Loucy (cell line): ENCODE measurements around the gene CISD1.

Experiments
- CTCF ChIP-seq: fragments of 200-600 bp; sonication (generic); conservative IDR thresholded peaks from 2 replicates; pipeline ENCODE4 v1.5.1; 2014; ENCODE audit warnings: mild to moderate bottlenecking, antibody characterized with exemption, low read length
- EZH2phosphoT487 ChIP-seq: fragments of 200-600 bp; IDR thresholded peaks from 2 replicates; pipeline ENCODE4 v1.6.1; 2018; ENCODE audit warnings: antibody characterized with exemption, mild to moderate bottlenecking, moderate library complexity, borderline replicate concordance

GRCh38 chr10:58326967-58327381 is 58.0 kb downstream of the CISD1 start:
- TF ChIP-seq CTCF (no peak), EZH2phosphoT487 (no peak)
